Islet of Langerhans (tissue), 1 donor: ENCODE results near the gene PTCHD4.
"Not testable (repeated sequence)": the region's sequence is repeated elsewhere in the genome, so short reads cannot be mapped to it uniquely, and the experiment has no call there.

ENCODE experiments used
- FAIRE-seq: peaks from one replicate; lab custom pipeline; 2011; peaks lifted over from hg19 to GRCh38; lab: Jason Lieb, UNC

Gene PTCHD4

DNA sequence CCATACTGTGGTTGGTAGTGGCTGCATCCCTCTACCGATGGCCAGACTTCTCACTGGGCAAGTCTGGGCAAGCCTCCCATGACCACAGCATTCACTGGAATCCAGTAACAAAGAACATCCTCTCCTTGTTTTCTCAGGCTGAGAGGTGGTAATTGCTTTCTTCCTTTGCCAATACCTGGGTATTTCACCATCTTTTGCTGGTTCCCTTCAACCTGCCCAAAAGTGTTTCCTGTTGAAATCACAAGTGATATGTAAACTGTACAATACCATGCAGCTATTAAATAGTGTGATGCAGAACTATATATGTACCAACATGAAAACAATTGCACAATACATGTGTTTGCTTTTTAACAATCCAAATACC is at the start of gene PTCHD4:
PTCHD4 (minus strand) TSS at position 55 of the 364 bp plus-strand sequence. CDS start 42,240 bp downstream, outside the sequence.
- no peak for FAIRE-seq

DNA sequence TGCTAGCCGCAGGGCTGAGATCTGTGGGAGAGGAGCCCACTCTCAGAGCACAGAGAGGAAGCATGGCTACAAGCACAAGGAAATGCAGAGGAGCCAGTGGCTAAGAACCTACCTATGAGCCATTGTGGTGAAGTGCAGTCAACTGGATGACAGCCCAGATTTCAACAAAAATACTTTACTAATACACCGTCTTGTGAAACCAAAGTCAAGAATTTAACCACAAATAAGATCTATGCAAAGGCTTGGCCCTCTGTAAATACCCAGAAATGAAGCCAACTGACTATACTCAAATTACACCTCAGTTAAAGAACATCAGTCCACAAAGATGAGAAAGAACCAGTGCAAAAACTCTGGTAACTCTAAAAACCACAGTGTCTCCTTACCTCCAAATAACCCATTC is 40.1 kb upstream of the PTCHD4 start:
- FAIRE-seq = no peak

DNA sequence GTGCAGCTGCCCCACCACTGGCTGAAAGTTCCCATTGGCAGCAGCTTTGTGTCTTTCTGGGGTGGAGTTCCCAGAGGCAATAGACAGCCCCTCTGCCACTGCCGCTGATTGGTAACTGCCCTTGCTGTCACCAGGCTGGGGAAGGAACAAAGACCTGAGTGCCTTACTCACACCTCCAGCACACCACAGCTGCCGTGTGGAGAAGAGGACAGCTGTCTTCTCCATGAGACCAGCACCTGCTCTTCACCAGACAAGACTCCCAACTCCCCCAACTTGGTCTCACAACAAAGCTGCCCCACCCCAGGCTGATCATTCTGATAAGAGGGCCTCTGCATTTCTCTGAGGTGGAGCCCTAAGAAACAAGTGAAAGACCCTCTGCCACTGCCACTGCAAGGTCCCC is 39.7 kb upstream of the PTCHD4 start:
- FAIRE-seq = no peak

DNA sequence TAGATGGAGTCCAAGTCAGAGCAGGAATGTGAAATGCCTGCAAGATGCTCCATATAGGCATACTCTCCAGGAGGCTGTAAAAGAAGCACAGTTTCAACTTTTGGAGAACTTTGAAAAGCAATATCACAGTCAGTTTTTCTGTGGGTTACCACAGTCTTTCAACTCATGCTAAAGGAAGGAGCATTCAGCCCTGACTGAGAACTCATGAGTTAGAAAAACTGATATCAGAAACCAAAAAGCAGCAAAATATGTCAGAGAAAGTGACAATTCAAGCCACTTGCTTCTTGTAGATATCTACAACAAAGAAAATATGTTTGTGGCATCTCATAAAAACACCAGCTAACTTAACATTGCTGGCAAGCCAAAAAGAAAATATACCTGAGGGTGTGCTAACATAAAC is 36.1 kb upstream of the PTCHD4 start:
- FAIRE-seq = no peak

DNA sequence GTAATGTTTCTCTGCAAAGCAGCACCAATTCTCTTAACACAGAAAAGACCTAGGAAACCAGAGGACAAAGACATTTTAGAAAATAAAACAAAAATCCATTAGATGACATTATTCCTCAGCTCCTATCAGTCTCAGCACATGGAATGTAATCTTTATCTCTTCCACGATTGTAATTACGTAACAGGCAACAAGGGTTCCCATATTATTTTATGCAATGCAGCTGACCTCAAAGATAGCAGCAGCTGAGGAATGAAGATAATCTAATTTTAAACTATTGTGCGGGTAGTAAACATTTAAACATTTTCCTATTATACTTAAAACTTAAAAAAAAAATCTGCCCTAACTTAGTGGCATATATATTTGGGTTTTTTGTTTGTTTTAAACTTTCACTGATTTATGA is 33.0 kb upstream of the PTCHD4 start:
- FAIRE-seq = no peak

DNA sequence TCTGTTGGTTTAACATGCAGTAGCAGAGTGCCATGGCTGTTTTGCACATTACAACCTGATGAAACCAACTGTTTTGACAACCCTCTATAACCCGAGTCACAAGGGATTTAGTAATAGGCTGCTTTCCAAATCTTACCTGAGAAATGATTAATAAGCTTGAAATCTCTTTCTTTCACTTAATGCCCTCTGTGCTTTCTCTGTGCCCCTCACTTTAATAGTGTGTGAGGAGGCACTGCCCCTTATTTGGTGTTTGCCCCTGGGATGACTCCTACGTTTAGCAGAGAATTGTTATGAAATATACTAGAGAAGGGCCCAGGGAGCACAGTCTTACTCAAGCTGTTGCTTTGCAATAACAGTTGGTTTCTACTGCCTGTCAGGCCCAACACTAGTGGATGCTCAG is 31.0 kb upstream of the PTCHD4 start:
- no peak for FAIRE-seq

DNA sequence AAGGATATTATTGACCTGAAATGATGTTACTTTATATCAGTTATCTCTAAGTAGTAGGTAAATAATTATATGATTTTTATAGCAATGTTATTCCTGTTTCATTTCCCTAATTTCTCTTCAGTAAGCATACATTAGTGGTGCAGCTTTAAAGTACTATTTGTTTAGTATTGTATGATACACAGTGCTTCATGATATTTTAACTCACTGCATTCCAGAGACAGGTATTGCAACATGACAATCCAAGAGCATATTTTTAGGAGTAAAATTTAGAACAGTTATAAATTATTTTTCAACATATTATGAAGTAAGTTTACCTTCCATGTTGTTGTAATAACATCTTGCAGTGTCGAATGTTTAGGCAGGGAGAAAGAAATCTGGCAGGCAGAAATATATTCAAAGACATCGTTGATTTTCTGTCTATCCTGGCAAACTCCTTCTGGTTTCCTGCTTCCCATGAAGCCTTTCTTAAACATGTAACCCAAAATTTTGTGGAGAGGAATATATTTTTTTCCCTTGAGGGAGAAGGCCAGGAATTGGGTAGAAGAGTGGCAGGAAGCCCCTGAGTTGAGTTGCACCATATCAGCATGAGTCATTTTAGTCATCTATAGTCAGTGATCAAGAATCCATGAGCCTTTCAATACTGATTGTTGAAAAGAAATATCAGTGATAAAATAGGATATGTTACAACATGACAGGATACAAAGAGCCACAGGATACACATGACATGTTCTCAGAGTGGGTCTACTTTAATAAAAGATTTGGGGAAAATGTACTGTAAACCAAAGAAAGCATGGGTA is 29.0 kb upstream of the PTCHD4 start:
- no peak for FAIRE-seq

DNA sequence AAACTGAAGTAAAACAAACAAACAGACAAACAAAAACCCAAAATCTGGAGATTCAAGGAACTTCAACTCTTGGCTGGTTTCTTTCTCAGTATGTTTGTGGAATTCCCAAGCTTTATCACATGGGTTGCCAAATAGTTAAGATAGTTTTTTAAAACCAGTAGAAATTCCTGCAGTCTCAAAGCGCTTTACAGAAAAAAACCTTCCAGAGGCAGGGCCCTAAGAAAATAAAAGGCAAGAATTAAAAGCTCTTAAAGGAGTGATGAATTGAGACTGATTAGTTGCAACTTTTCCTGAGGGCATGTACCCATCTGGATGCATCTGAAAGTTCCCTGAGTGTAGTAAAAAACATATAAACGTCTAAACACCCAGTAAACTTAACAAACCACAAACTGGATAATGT is 25.9 kb upstream of the PTCHD4 start:
- FAIRE-seq = no peak

DNA sequence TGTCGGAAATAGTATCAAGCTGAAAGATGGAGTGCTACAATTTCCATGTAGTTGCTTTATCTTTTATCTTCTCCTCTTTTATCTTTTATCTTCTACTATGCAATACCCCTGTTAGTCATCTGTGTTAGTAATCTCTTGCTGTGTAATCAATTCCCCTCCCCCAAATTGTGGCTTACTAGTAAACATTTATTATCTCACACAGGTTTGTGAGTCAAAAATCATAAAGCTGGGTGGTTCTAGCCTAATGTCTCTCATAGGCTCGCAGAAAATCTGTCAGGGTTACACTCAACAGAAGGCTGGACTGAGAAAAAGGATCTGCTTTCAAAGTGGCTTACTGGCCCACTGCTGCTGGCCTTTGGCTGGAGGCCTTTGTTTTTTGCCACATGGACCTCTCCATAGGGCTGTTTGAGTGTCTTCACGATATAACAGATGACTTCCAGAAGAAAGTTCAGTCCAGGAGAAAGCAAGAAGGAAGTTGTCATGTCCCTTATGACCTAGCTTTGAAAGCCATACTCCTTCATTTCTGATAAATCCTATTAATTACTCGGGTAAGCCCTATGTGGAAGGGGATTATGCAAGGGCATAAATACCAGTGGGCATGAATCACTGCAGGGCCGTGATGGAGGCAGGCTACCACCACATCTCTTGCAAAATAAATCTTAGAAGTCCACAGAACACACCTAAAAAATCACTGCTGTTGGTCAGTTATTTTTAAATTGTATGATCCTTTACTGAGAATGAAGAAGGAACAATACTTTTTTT is 24.5 kb upstream of the PTCHD4 start:
- FAIRE-seq = no peak

DNA sequence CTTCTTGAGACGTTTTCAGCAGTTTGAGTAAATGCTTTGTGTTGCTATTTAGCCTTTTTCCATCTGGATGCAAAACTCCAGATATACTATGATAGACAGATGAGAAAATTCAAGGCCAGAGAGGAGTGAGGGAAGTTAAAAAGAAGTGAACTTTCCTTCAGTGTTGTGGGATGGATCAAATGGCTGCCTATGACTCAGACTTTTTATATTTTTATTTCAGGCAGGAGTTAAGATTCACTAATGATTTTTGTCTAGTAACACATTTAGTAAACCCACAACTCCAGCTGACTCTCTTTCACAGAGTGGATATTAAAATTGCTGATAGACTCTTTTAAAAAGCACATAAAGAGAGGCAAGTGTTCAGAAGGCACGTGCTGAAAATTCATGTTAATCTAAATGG is 23.2 kb upstream of the PTCHD4 start:
- FAIRE-seq = no peak

DNA sequence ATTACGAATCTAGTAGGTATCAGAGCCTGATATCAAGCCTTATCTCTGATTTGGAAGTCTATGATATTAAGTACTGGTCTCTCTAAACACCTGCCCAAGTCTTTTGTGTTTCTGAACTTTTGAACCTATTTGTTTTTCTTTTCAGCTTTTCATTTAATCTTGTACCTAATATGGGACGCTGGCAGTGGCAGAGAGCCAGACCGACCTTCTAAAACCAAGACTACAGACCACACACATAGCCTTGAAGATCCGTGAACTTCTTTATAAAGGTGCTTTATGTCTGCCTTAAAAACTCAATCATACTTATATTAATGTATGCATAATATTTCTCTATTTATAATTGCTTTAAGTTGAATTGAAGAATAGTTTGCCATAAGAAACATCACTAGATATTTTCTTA is 12.6 kb upstream of the PTCHD4 start:
- no peak for FAIRE-seq

DNA sequence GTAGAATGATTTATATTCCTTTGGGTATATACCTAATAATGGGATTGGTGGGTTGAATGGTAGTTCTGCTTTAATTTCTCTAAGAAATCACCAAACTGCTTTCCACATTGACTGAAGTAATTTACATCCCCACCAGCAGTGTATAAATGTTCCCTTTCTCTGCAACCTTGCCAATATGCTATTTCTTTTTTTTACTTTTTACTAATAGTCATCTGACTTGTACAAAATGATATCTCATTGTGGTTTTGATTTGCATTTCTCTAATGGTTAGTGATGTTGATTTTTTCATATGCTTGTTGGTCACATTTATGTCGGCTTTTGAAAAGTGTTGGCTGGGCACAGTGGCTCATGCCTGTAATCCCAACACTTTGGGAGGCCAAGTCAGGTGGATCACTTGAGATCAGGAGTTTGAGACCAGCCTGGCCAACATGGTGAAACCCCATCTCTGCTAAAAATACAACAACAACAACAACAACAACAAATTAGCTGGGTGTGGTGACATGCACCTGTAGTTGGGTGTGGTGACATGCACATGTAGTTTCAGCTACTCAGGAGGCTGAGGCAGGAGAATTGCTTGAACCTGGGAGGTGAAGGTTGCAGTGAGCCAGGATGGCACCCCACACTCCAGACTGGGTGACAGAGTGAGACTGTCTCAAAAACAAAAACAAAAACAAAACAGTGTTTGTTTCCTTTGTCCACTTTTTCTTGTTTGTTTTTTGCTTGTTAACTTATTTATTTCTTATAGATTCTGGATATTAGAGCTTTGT is 11.2 kb upstream of the PTCHD4 start:
- not testable (repeated sequence) for FAIRE-seq

DNA sequence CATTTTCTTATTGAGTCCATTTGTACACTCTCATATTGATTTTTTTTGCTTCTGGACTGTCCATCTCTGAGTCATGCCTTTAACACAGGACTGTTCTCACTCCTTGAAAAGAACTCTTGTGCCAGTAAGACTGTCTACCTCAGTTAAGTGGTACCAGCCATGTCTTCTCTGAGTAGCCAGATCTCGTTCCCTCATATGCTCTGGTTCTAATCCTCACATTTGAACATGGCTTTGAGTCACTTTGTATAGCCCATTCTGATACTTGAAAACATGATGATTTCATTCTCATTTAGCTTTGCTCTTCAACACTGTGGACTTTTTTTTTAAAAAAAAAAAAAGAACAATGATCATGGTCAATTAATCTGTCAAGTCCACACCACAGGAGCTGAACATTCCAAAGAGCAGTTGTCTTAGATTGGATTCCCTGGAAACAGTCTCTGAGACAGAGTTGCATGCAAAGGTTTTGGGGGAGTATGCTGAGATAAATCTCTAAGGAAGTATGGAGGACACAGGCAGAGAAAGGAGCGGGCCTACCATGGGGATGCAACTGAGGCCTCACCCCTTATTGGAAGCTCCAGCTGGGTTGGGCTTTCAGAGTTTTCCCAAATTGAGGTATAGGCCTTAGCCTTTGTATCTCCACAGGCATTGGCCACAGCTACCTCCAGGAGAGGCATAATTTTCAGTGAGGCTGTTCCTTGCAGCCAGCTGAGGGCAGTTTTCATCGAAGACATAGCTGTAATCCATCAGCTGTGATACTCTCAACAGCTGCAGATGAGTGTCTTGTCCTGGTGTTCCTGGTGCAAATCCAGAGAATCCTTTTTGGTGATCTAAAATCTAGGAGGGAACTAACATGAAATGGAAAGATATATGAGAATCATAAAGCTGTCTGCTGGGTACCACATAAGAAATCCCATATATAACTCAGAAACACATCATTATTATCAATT is 6.0 kb upstream of the PTCHD4 start:
- FAIRE-seq = no peak

DNA sequence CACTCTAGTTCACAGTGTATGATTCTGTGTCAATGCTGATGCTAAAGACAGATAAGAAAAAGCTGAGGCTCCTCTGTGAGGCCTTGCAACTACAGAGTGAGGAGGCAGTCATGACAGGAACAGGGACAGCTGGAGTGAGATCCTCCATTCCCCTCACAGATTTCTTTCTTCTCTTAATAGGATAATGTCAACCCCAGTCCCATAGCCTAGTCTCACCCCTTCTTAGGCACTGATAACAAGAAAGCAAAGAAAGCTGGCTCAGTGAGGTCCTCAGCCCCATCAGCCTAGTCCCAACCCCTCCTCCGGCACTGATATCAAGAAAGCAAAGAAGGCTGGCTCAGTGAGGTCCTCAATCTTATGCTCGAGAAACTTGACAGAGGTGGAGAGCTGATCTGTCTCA is 2.1 kb upstream of the PTCHD4 start:
- FAIRE-seq = no peak

DNA sequence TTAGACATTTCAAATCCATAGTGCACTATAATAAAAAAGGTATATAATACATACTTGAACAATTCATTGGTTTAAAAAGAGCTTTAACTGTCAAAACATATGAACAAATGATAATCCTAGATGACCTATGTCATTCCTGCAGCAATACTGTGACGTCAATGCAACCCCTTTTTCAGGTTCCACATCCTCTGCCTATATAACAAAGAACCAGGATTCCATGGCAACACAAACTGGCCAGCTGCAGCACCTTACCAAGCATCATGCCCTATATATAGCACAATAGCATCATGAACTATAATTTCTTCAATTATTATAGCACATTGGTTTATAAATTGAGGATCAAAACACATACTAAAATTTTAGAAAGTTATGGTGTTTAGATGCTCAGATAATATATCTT is 578 bp upstream of the PTCHD4 start:
- peak; percentile 43 for FAIRE-seq

DNA sequence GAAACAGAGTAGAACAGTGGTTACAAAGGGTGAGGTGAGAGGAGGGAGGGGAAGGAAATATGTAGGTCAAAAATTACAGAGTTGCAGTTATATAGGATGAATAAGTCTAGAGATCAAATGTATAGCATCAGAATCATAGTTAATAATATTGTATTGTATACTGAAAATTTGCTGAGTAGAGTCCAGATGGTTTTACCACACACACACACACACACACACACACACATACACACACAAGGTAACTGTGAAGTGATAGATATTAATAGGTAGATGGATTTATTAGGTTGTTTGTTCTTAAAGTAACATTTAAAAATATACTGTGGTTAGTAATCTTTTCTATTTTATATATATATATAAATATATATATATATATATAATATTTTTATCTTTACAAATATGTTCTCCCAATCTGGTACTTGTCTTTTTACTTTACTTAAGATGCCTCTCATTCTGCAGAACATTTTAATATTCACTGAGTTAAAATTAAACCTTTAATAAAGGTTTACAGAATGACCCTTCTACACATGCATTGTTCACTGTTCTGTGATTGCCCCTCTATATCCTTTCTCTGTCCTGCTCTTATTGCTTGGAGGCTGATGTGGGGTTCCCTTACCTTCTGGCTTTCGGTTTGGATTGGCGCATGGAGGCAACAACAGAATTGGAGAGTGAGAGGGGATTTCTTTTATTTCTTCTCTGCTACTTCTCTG is 408 bp downstream of the PTCHD4 start:
- FAIRE-seq = no peak

DNA sequence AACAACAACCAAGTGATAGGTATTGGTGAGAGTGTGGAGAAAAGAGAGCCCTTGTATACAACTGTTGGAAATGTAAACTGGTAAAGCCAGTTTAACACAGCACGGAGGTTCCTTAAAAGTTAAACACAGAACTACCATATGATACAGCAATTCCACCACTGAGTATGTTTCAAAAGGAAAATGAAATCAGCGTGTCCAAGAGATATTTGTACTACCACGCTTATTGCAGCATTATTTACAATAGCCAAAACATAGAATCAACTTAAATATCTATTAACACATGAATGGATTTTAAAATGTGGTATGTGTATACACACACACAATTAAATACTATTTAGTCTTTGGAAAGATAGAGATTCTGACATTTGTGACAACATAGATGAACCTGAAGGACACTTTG is 1.1 kb downstream of the PTCHD4 start:
- FAIRE-seq = no peak

DNA sequence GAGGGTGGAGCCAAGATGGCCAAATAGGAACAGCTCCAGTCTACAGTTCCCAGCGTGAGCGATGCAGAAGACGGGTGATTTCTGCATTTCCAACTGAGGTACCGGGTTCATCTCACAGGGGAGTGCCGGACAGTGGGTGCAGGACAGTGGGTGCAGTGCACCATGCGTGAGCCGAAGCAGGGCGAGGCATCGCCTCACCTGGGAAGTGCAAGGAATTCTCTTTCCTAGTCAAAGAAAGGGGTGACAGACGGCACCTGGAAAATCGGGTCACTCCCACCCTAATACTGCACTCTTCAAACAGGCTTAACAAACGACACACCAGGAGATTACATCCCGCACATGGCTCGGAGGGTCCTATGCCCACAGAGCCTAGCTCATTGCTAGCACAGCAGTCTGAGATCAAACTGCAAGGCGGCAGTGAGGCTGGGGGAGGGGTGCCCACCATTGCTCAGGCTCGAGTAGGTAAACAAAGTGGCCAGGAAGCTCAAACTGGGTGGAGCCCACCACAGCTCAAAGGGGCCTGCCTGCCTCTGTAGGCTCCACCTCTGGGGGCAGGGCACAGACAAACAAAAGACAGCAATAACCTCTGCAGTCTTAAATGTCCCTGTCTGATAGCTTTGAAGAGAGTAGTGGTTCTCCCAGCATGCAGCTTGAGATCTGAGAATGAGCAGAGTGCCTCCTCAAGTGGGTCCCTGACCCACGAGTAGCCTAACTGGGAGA is 8.4 kb downstream of the PTCHD4 start:
- FAIRE-seq = not testable (repeated sequence)

DNA sequence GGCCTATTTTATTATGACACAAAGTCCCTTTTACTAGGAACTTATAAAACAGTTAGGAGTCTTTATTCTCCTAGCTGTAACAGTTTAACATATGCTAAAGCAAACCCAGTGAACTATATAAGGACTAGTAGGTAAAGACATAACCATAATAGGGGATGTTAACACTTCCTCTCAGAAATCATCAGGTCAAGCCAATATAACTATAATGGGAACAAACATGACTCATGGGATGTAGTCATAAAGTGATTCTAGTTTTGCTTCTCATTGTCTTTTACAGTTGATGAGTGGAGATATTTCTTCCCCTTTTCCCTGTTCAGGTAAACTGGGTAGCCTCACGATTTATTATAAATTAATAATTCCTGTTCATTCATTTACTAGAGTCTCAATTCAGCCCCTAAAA is 9.7 kb downstream of the PTCHD4 start:
- FAIRE-seq = no peak

DNA sequence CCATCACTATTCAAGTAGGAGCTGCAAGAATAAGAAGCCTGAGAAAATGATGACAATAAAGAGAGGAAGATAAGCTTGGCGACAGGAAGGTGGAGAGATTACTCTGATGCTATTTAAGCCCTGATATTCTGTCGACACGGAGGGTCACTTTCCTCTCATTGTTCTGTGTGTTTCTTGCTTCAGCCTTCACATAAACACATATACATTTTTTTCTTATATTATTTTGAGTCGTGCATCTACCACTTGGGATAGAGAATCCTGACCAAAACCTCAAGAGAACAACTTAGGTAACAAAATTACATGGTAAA is 10.5 kb downstream of the PTCHD4 start:
- no peak for FAIRE-seq
